Astrocyte of the spinal cord (primary cell): Measurements from ENCODE around the gene LDLRAD4.
"Not testable (repeated sequence)": the region's sequence is repeated elsewhere in the genome, so short reads cannot be mapped to it uniquely, and the experiment has no call there.

Experiments used
- DNase-seq: peaks from one replicate; pipeline ENCODE4 v3.0.0; 2011; ENCODE audit warnings: low read depth, low spot score
- H3K4me3 ChIP-seq: 2 replicates; pipeline ENCODE4 v1.5.1; 2011; ENCODE audit warnings: low read depth, mild to moderate bottlenecking, low read length, moderate library complexity
- in situ Hi-C: cut with HindIII; loops from 2 replicates; pipeline ENCODE4 v1.10.0; 2017; ENCODE audit warnings: low sequenced_read_pairs
- TF ChIP-seq, protein P1 (sequence below): IDR thresholded peaks from 2 replicates; pipeline ENCODE4 v1.5.1; 2012; ENCODE audit warnings: low read depth, mild to moderate bottlenecking, low read length, inconsistent platforms

Gene LDLRAD4

DNA sequence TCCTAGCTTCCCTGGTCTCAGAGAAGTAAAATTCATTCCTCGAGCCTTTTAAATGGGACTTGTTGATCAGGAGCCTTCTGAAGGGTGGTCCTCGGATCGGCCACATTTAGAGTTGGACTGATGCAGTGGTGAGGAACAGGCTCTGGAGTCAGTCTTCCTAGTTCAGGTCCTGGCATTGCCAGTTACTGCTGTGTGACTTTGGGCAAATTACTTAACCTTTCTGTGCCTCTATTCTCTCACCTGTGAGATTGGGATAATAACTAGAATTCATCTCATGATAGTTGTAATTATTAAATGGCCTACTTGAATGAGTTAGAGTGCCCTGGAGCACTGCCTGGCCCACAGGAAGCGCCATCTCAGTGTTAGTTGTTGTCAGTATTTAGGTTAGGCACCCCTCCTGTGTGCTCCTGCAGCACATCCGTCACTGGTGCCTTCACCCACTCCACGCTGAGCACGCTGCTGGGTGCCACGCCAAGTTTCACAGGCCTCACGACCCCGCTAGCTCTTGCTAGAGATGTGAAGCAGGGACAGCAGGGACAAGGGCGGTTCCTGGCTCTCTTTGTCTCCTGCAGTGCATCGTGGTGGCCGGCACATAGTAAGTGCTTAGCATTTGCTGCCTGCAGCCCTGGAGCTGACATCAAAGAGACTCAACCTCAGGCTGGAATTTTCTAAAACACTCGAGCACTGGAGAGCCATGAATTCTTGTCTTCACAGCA lies 384.9 kb downstream of the LDLRAD4 start:
- H3K4me3 ChIP-seq, result no peak overlapping the region
- TF ChIP-seq, protein P1, sequence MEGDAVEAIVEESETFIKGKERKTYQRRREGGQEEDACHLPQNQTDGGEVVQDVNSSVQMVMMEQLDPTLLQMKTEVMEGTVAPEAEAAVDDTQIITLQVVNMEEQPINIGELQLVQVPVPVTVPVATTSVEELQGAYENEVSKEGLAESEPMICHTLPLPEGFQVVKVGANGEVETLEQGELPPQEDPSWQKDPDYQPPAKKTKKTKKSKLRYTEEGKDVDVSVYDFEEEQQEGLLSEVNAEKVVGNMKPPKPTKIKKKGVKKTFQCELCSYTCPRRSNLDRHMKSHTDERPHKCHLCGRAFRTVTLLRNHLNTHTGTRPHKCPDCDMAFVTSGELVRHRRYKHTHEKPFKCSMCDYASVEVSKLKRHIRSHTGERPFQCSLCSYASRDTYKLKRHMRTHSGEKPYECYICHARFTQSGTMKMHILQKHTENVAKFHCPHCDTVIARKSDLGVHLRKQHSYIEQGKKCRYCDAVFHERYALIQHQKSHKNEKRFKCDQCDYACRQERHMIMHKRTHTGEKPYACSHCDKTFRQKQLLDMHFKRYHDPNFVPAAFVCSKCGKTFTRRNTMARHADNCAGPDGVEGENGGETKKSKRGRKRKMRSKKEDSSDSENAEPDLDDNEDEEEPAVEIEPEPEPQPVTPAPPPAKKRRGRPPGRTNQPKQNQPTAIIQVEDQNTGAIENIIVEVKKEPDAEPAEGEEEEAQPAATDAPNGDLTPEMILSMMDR, result no peak
- DNase-seq, result no peak
- in situ Hi-C loops, result no loop called here

GRCh38 chr18:13604786-13605185 lies 386.2 kb downstream of the LDLRAD4 start:
- DNase-seq, result no peak
- H3K4me3 ChIP-seq, result no peak overlapping the region
- TF ChIP-seq, protein P1, result no peak
- in situ Hi-C loops, result no loop called here

DNA sequence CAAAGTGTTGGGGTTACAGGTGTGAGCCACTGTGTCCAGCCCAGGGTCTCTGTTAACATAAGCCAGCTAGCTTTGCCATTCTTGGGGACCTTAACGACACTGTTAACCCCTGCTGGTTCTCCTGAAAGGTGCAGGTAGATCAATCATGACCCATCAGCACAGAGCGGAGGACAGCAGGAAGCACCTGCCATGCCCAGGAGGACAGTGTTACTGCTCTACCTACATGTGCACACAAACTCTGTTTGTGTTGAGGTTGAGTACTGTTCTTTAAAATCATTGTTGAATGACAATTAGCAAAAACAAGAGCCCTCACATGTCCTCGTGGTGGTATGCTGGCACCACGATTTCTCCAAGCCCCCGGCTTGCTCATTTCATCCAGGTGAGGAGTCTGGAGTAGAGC lies 386.9 kb downstream of the LDLRAD4 start:
- in situ Hi-C loops, result no loop called here
- TF ChIP-seq, protein P1, result no peak
- DNase-seq, result no peak
- H3K4me3 ChIP-seq, result no peak overlapping the region

DNA sequence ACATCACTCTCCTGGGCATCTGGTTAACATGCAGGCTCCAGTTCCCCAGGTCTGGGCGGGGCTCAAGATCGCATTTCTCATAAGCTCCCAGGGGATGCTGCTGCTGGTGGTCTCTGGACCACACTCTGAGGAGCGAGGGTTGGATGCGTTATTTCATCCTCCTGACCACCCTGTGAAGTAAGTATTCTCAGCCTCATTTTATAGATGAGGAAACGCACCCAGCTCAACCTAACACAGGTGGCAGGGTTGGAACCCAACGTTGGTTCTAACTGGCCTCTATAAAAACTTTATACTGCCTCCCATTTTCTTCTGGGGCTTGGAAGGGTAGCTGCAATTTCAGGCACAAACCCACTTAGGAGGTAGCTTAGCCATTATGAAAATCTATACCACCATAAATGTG lies 387.3 kb downstream of the LDLRAD4 start:
- in situ Hi-C loops, result no loop called here

DNA sequence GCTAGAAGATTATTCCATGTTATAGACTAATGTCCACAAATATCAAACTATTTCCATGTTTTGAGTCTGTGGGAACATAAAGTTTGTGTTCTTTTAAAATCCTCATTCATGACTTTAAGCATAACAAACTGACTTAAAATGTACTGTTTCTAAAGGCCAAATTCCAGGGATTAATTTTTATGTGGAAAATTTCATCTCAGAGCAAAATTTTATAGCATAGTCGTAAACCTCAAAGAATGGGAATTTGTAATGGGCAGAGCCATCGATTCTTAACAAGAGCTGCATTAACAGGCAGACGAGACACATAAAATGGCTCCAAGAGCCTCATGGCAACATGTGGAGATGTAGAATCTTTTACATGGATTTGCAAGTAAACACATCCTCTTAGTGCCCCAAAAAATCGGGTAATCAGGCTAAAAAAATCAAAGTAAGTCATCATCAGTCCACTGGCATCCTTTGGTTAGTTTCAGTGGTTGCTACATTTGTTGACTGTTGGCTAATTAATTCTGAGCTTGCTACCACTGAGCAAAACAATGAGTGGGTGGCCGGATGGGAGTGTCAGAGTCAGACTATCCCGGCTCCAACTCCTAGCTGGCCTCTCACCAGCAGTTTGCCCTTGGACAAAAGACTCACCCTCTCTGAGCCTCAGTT lies 388.2 kb downstream of the LDLRAD4 start:
- no peak for DNase-seq
- TF ChIP-seq, protein P1, result no peak
- no peak overlapping the region for H3K4me3 ChIP-seq
- in situ Hi-C loops, result no loop called here

More for the DNA sequence above, 387.3 kb downstream of the LDLRAD4 start:
- no peak for DNase-seq
- H3K4me3 ChIP-seq, result no peak overlapping the region
- TF ChIP-seq, protein P1, result no peak

GRCh38 chr18:13608024-13608562 lies 389.5 kb downstream of the LDLRAD4 start:
- H3K4me3 ChIP-seq, DNase-seq, in situ Hi-C loops: not testable (repeated sequence)
